PC-9 (cell line): ENCODE data around the gene BCL11B. TPM values are rescaled to one million over a fixed set of nuclear protein-coding genes. Genes with fewer than 3 reads are reported as not detected.

ENCODE experiments used
- BruUV-seq: library from RNA; stranded (reverse); fragments of 400-500 nt; replicated peaks from 2 replicates; lab custom pipeline; 2021; lab: Mats Ljungman, UMichigan
- CTCF ChIA-PET: fragments of 300-600 bp; sonication (Branson Sonifier 250); formaldehyde crosslinking; loops from one replicate; lab custom pipeline; 2022; ENCODE audit warnings: antibody characterized with exemption; lab: Charles Lee
- POLR2A ChIA-PET: fragments of 300-600 bp; sonication (Branson Sonifier 250); formaldehyde crosslinking; loops from one replicate; lab custom pipeline; 2022; ENCODE audit warnings: antibody characterized with exemption; ENCODE audit not compliant: unreplicated experiment; lab: Charles Lee
- DNase-seq, 2 experiments: peaks; one replicate each; pipeline versions ENCODE4 v3.0.0 to v3.0.0-alpha.2; 2015 to 2022; ENCODE audit warnings: mixed read lengths in 1 of 2
- H2AFZ ChIP-seq: fragments of 200-600 bp; sonication (generic); 2 replicates; pipeline ENCODE4 v1.8.1; 2017; ENCODE audit warnings: antibody characterized with exemption
- H3F3A ChIP-seq: fragments of 200-600 bp; sonication (generic); 2 replicates; pipeline ENCODE4 v1.8.1; 2017; ENCODE audit warnings: antibody characterized with exemption, mild to moderate bottlenecking, low read depth; ENCODE audit not compliant: insufficient read depth
- H3K27ac ChIP-seq: fragments of 200-600 bp; sonication (generic); 2 replicates; pipeline ENCODE4 v1.6.1; 2016; ENCODE audit warnings: mixed run types
- H3K27me3 ChIP-seq: fragments of 200-600 bp; sonication (generic); 2 replicates; pipeline ENCODE4 v1.6.1; 2016; ENCODE audit warnings: low read depth, mixed run types; ENCODE audit not compliant: insufficient read depth
- H3K36me3 ChIP-seq: fragments of 200-600 bp; sonication (generic); 2 replicates; pipeline ENCODE4 v1.6.1; 2016; ENCODE audit warnings: low read depth, mixed run types
- H3K4me1 ChIP-seq: fragments of 200-600 bp; sonication (generic); replicated peaks from 2 replicates; pipeline ENCODE4 v1.6.1; 2016; ENCODE audit warnings: mixed run types; ENCODE audit not compliant: insufficient read depth
- H3K4me2 ChIP-seq: fragments of 200-600 bp; sonication (generic); 2 replicates; pipeline ENCODE4 v1.6.1; 2017; ENCODE audit warnings: mixed run types
- H3K4me3 ChIP-seq: fragments of 200-600 bp; sonication (generic); 2 replicates; pipeline ENCODE4 v1.6.1; 2016; ENCODE audit warnings: mixed run types
- H3K79me2 ChIP-seq: fragments of 200-600 bp; sonication (generic); 2 replicates; pipeline ENCODE4 v1.6.1; 2017; ENCODE audit warnings: low read depth, mixed run types
- H3K9me2 ChIP-seq: fragments of 200-600 bp; sonication (generic); 2 replicates; pipeline ENCODE4 v1.8.1; 2017; ENCODE audit warnings: mild to moderate bottlenecking; ENCODE audit not compliant: insufficient read depth
- H3K9me3 ChIP-seq: fragments of 200-600 bp; sonication (generic); 2 replicates; pipeline ENCODE4 v1.8.1; 2016; ENCODE audit warnings: low read depth; ENCODE audit not compliant: insufficient read depth
- H4K20me1 ChIP-seq: fragments of 200-600 bp; sonication (generic); 2 replicates; pipeline ENCODE4 v1.8.1; 2017; ENCODE audit not compliant: insufficient read depth
- CTCF ChIP-seq: fragments of 200-600 bp; sonication (generic); conservative IDR thresholded peaks from 2 replicates; pipeline ENCODE4 v1.6.1; 2017; ENCODE audit warnings: mixed run types, antibody characterized with exemption, mild to moderate bottlenecking, moderate library complexity
- EZH2 ChIP-seq: fragments of 200-600 bp; sonication (generic); IDR thresholded peaks from 2 replicates; pipeline ENCODE4 v1.8.0; 2017; ENCODE audit warnings: antibody characterized with exemption, low read depth
- intact Hi-C: fragments of 100-400 bp; cut with micrococcal nuclease; formaldehyde crosslinking; loops from one replicate; pipeline ENCODE4 v1.10.0; 2022; ENCODE audit not compliant: unreplicated experiment
- total RNA-seq: library from RNA; stranded (reverse); gene quantifications from 2 replicates; pipeline ENCODE4 v1.2.3, GENCODE V29; 2021

BCL11B gene
- total RNA-seq, 1 experiment from 2014 or later, result not detected

- Histone ChIP-seq H3K4me2 (no peak overlapping the region), H3K79me2 (no peaks in the 10 kb centered on the region), H3K9me2 (no peaks in the 10 kb centered on the region), H3F3A (no peaks in the 10 kb centered on the region), H3K9me3 (no peaks in the 10 kb centered on the region), H4K20me1 (no peaks in the 10 kb centered on the region), H3K4me1 (no peaks in the 10 kb centered on the region), H2AFZ (no peak overlapping the region), H3K4me3 (no peak overlapping the region), H3K36me3 (no peaks in the 10 kb centered on the region), H3K27ac (no peak overlapping the region), H3K27me3 (peaks cover 57% of the 10 kb centered on the region)
- TF ChIP-seq CTCF (no peak), EZH2 (no peak)
- POLR2A ChIA-PET, result no interaction called here
- CTCF ChIA-PET, result no interaction called here
- intact Hi-C loops, result no loop called here
- no TSS peak for BruUV-seq
- no peak for DNase-seq
Observed at GRCh38 chr14:99205086-99205688, 66.8 kb downstream of the BCL11B start.

GRCh38 chr14:99203801-99204200 lies 68.2 kb downstream of the BCL11B start:
- BruUV-seq, result no TSS peak
- intact Hi-C loops, result no loop called here
- CTCF ChIA-PET, result no interaction called here

GRCh38 chr14:99203080-99203479 lies 68.9 kb downstream of the BCL11B start:
- H3K9me2 ChIP-seq, result no peaks in the 10 kb centered on the region
- POLR2A ChIA-PET, result no interaction called here
- no peaks in the 10 kb centered on the region for H3F3A ChIP-seq
- H3K27ac ChIP-seq, result no peak overlapping the region
- peaks cover 65% of the 10 kb centered on the region for H3K27me3 ChIP-seq
- no peaks in the 10 kb centered on the region for H3K36me3 ChIP-seq
- DNase-seq, result no peak
- no peaks in the 10 kb centered on the region for H3K4me1 ChIP-seq
- no peak overlapping the region for H3K4me3 ChIP-seq
- H2AFZ ChIP-seq, result no peak overlapping the region
- no peaks in the 10 kb centered on the region for H3K79me2 ChIP-seq
- no peaks in the 10 kb centered on the region for H4K20me1 ChIP-seq
- CTCF ChIA-PET, result no interaction called here
- no TSS peak for BruUV-seq
- H3K4me2 ChIP-seq, result no peak overlapping the region
- intact Hi-C loops, result no loop called here
- no peaks in the 10 kb centered on the region for H3K9me3 ChIP-seq
- TF ChIP-seq EZH2, result no peak

More at GRCh38 chr14:99203801-99204200, 68.2 kb downstream of the BCL11B start:
- H3K27me3 ChIP-seq, result peaks cover 66% of the 10 kb centered on the region
- no peaks in the 10 kb centered on the region for H4K20me1 ChIP-seq
- POLR2A ChIA-PET, result no interaction called here
- H2AFZ ChIP-seq, result no peak overlapping the region
- no peaks in the 10 kb centered on the region for H3F3A ChIP-seq
- H3K79me2 ChIP-seq, result no peaks in the 10 kb centered on the region
- H3K4me2 ChIP-seq, result no peak overlapping the region
- H3K36me3 ChIP-seq, result no peaks in the 10 kb centered on the region
- DNase-seq, result no peak
- H3K9me3 ChIP-seq, result no peaks in the 10 kb centered on the region
- no peak overlapping the region for H3K4me3 ChIP-seq
- no peak for TF ChIP-seq EZH2
- no peaks in the 10 kb centered on the region for H3K4me1 ChIP-seq
- H3K27ac ChIP-seq, result no peak overlapping the region
- H3K9me2 ChIP-seq, result no peaks in the 10 kb centered on the region

DNA sequence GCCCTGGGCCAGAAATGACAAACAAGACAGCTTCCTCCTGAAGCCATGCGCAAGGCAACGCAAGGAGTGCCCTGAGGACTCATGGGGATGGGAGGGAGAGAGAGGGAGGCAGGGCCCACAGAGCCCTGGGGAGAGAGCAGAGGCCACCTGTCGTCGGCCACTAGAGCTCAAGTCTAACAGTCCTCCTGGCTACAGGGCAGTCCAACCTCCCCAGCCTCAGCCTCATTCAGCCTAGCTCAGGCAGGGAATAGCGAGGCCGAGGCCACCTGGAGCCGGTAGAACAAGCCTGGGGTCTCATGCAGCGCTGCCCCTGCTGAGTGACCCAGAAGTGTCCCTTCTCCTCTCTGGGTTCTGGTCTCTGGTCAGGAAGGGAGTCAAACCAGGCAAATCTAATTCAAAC lies 69.5 kb downstream of the BCL11B start:
- Histone ChIP-seq H3K9me3 (no peaks in the 10 kb centered on the region), H3K4me2 (no peak overlapping the region), H3K36me3 (no peaks in the 10 kb centered on the region), H4K20me1 (no peaks in the 10 kb centered on the region), H2AFZ (no peak overlapping the region), H3K9me2 (no peaks in the 10 kb centered on the region), H3K79me2 (no peaks in the 10 kb centered on the region), H3K4me3 (no peak overlapping the region), H3K27ac (no peak overlapping the region), H3K4me1 (no peaks in the 10 kb centered on the region), H3K27me3 (peaks cover 61% of the 10 kb centered on the region), H3F3A (no peaks in the 10 kb centered on the region)
- ChIA-PET CTCF (no interaction called here), POLR2A (no interaction called here)
- TF ChIP-seq EZH2 (no peak), CTCF (no peak)
- intact Hi-C loops, result no loop called here
- no peak for DNase-seq
- BruUV-seq, result no TSS peak
